AG09319 (cell line): Measurements from ENCODE around the gene KIR3DL1.
"Not testable (repeated sequence)": the region's sequence is repeated elsewhere in the genome, so short reads cannot be mapped to it uniquely, and the experiment has no call there.

Source experiments
- DNase-seq: peaks from one replicate; pipeline ENCODE4 v3.0.0-alpha.2; 2010; ENCODE audit warnings: low read depth; ENCODE audit errors: extremely low read depth
- TF ChIP-seq, protein P1 (sequence below): IDR thresholded peaks from 2 replicates; pipeline ENCODE4 v1.5.1; 2011; ENCODE audit warnings: low read depth, mild to moderate bottlenecking, inconsistent platforms, low read length, moderate library complexity

Gene KIR3DL1

DNA sequence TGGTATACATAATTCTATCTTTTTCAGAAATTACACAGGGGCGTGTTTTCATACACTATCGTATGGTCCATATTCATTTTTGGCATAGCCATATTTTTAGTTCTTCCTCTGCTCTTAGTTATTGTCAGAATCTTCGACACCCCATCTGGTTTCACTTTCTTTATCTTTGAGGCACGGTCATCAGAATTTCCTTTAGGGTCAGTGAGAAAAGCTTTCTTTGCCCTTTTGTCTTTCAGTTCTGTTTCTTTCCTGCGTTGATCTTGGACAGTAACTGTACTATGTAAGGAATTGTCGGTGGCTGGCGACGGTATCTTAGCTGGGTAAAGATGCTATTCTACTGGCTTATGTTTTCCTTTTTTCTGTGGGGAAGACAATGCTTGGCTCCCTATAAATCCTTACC is 23.5 kb upstream of the KIR3DL1 start:
- DNase-seq: no peak
- TF ChIP-seq, protein P1, sequence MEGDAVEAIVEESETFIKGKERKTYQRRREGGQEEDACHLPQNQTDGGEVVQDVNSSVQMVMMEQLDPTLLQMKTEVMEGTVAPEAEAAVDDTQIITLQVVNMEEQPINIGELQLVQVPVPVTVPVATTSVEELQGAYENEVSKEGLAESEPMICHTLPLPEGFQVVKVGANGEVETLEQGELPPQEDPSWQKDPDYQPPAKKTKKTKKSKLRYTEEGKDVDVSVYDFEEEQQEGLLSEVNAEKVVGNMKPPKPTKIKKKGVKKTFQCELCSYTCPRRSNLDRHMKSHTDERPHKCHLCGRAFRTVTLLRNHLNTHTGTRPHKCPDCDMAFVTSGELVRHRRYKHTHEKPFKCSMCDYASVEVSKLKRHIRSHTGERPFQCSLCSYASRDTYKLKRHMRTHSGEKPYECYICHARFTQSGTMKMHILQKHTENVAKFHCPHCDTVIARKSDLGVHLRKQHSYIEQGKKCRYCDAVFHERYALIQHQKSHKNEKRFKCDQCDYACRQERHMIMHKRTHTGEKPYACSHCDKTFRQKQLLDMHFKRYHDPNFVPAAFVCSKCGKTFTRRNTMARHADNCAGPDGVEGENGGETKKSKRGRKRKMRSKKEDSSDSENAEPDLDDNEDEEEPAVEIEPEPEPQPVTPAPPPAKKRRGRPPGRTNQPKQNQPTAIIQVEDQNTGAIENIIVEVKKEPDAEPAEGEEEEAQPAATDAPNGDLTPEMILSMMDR: no peak

DNA sequence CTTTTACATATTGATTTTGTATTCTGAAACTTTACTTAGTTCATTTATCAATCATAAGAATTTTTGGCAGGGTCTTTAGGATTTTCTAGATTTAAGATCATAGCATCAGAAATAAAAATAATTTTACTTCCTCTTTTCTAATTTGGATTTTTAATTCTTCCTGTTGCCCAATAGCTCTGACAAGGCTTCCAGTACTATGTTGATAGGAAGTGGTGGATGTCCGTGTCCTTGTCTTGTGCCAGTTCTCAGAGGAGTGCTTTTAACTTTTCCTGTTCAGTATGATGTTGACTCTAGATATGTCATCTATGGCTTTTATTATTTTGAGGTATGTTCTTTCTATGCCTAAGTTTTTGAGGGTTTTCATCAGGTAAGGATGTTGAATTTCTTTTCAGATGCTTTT is 20.5 kb upstream of the KIR3DL1 start:
- TF ChIP-seq, protein P1: no peak
- DNase-seq: no peak

DNA sequence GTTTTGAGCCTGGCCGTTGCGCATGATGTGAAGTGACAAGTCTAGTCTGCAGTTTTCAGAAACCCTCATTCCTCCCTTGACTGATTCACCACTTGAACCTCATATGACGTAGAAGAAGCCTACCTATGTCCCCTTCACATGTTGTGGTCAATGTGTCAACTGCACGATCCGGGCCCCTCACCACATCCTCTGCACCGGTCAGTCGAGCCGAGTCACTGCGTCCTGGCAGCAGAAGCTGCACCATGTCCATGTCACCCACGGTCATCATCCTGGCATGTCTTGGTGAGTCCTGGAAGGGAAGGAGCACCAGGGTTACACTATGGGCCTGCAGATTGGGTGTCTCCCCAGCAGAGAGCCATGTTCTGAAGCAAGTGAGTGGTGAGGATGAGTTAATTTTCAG is 12.9 kb upstream of the KIR3DL1 start, which contains the start of gene KIR2DL4:
Gene KIR2DL4 (plus strand): TSS at position 201 of the 400 bp plus-strand sequence. CDS start 42 bp downstream, at position 243.
- DNase-seq: no peak
- TF ChIP-seq, protein P1: no peak

DNA sequence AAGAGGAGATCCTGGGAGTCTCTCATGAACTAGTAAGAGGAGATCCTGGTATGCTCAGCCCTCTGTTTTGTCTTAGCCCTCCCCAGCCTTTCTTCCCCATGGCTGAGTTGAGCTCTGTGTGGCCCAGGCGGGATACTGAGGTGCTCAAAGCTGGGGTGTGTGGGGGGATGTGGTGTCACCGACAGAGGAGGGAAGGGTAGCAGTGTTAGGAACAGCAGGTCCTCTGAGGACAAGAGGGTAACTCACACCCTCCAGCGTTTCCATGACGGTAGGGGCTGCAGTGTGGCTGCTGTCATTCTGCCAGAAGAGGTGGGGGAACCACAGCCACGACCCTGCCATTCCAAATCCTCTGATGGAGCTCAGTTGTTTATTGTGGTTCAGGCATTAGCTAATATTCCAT is 12.2 kb upstream of the KIR3DL1 start:
- TF ChIP-seq, protein P1: no peak
- no peak for DNase-seq

DNA sequence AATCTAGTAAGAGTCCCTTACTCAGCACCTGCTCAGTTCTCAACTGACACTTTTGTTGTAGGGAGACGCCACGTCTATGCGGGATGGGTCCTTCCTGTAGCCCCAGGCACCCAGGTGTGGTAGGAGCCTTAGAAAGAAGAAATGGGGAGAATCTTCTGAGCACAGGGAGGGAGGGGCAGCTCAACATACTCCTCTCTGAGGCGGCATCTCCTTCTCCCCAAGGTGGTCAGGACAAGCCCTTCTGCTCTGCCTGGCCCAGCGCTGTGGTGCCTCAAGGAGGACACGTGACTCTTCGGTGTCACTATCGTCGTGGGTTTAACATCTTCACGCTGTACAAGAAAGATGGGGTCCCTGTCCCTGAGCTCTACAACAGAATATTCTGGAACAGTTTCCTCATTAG is 11.7 kb upstream of the KIR3DL1 start:
- no peak for DNase-seq
- TF ChIP-seq, protein P1: no peak

DNA sequence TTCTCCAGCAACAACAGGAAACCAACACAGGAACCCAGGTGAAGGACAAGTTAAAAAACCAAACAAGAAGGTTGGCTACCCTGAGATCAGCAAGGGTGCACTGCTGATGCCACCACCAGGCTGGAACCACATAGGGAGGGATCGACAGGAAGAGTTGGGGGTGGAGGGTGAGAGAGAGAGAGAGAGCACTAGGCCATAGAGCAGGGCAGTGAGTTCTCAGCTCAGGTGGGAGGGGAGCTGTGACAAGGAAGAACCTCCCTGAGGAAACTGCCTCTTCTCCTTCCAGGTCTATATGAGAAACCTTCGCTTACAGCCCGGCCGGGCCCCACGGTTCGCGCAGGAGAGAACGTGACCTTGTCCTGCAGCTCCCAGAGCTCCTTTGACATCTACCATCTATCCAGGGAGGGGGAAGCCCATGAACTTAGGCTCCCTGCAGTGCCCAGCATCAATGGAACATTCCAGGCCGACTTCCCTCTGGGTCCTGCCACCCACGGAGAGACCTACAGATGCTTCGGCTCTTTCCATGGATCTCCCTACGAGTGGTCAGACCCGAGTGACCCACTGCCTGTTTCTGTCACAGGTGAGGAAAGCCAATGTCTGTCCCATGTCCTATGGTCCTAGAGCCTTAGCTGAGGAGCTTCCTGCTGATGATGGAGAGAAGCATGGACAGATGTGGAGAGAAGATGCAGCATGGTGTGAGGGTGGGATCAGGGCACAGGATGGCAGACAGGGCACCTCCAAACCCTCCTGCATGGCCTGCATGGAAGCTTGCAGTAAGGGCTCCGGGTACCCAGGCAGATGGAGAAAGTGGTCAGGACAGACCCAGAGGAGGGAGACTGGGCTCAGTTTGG is 10.4 kb upstream of the KIR3DL1 start:
- TF ChIP-seq, protein P1: no peak
- no peak for DNase-seq

DNA sequence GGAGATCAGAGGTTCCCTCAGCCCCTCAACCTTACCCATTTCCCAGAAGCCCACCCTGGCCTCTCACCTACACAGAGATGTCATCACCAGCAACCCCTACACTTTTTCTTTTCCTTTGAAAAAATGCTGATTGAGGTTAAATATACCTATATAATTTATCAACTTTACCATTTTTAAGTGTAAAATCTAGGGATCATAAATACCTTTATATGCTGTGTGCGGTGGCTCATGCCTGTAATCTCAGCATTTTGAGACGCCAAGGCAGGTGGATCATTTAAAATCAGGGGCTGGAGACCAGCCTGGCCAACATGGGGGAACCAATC is 9.8 kb upstream of the KIR3DL1 start:
- TF ChIP-seq, protein P1: no peak
- no peak for DNase-seq

DNA sequence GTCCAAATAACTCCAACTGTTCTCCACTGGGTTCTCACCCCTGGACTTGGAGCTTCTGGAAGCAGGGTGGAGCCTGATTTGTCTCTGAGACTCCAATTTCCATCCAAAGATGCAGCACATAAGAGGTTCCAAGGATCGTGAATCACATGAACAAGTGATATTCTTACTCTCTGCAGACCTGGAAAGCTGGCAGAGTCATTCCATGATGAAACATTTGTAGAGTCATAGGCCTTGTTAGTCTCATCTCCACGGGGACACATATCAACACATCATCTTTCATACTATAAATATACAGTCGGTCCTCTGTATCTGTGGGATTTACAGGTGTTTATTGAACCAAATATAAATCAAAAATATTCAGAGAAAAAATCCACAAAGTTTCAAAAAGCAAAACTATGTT is 1.7 kb upstream of the KIR3DL1 start:
- not testable (repeated sequence) for DNase-seq
